SU-DHL-6 (cell line): ENCODE data around the gene NOTCH2.

ENCODE experiments used
- H2AFZ ChIP-seq: fragments of 200-600 bp; sonication (generic); 2 replicates; pipeline ENCODE4 v1.6.1; 2014; ENCODE audit warnings: low read depth, mild to moderate bottlenecking, moderate library complexity, mixed read lengths, antibody characterized with exemption, low read length; ENCODE audit not compliant: severe bottlenecking
- H3F3A ChIP-seq: fragments of 200-600 bp; shearing (Covaris generic); 2 replicates; pipeline ENCODE4 v1.6.0; 2016; ENCODE audit warnings: antibody characterized with exemption, mild to moderate bottlenecking; ENCODE audit not compliant: insufficient read depth
- H3K27ac ChIP-seq: fragments of 200-600 bp; sonication (generic); 2 replicates; pipeline ENCODE4 v1.5.1; 2016; ENCODE audit warnings: low read depth, mild to moderate bottlenecking, low read length, moderate library complexity, mixed read lengths
- H3K27me3 ChIP-seq: fragments of 200-600 bp; sonication (generic), shearing (Covaris generic); 2 replicates; pipeline ENCODE4 v1.6.0; 2014; ENCODE audit warnings: mild to moderate bottlenecking, low read length
- H3K36me3 ChIP-seq: fragments of 200-600 bp; sonication (generic); 2 replicates; pipeline ENCODE4 v1.6.1; 2014; ENCODE audit warnings: mild to moderate bottlenecking, low read length, mixed read lengths
- H3K4me2 ChIP-seq: fragments of 300-600, 200-600 bp; shearing (Covaris generic), sonication (generic); 2 replicates; pipeline ENCODE4 v1.6.0; 2014; ENCODE audit warnings: low read length, low read depth, mild to moderate bottlenecking; ENCODE audit not compliant: poor library complexity, severe bottlenecking
- H3K4me3 ChIP-seq: fragments of 200-600 bp; sonication (generic); 2 replicates; pipeline ENCODE4 v1.5.1; 2014; ENCODE audit warnings: antibody characterized with exemption, low read length, mild to moderate bottlenecking, mixed read lengths; ENCODE audit not compliant: insufficient read depth, poor library complexity, severe bottlenecking
- H3K79me2 ChIP-seq: fragments of 200-600 bp; sonication (generic); 2 replicates; pipeline ENCODE4 v1.6.1; 2014; ENCODE audit warnings: mild to moderate bottlenecking, low read length, moderate library complexity; ENCODE audit not compliant: insufficient read depth
- H3K9ac ChIP-seq: fragments of 200-600 bp; sonication (generic); 2 replicates; pipeline ENCODE4 v1.7.0; 2014; ENCODE audit warnings: mild to moderate bottlenecking, low read length
- H3K9me2 ChIP-seq: fragments of 200-600 bp; sonication (generic); replicated peaks from 2 replicates; pipeline ENCODE4 v1.6.1; 2014; ENCODE audit warnings: low read length; ENCODE audit not compliant: insufficient read depth
- H3K9me3 ChIP-seq: fragments of 200-600 bp; sonication (generic); 2 replicates; pipeline ENCODE4 v1.6.1; 2014; ENCODE audit warnings: low read length, mixed read lengths; ENCODE audit not compliant: insufficient read depth
- H4K20me1 ChIP-seq: fragments of 200-600 bp; sonication (generic); 2 replicates; pipeline ENCODE4 v1.6.1; 2014; ENCODE audit warnings: low read depth, mild to moderate bottlenecking, antibody characterized with exemption, low read length, moderate library complexity, mixed read lengths
- CTCF ChIP-seq: fragments of 200-600 bp; sonication (generic); IDR thresholded peaks from one replicate; pipeline ENCODE4 v1.5.1; 2017; ENCODE audit warnings: antibody characterized with exemption, mild to moderate bottlenecking, low read length, moderate library complexity; ENCODE audit not compliant: insufficient read depth, poor library complexity, severe bottlenecking
- EZH2phosphoT487 ChIP-seq: fragments of 200-600 bp; sonication (generic), shearing (Covaris generic); conservative IDR thresholded peaks from 2 replicates; pipeline ENCODE4 v1.6.1; 2018; ENCODE audit warnings: mild to moderate bottlenecking, antibody characterized with exemption, low read length, moderate library complexity, mixed read lengths

NOTCH2 gene

GRCh38 chr1:119865627-119866026 is 203.8 kb downstream of the NOTCH2 start:
- TF ChIP-seq CTCF, result no peak
- TF ChIP-seq EZH2phosphoT487, result no peak
- no peak overlapping the region for H3K9ac ChIP-seq
- no peaks in the 10 kb centered on the region for H3K36me3 ChIP-seq
- no peaks in the 10 kb centered on the region for H3K79me2 ChIP-seq
- H4K20me1 ChIP-seq, result no peaks in the 10 kb centered on the region
- H3K9me2 ChIP-seq, result no peaks in the 10 kb centered on the region
- no peak overlapping the region for H2AFZ ChIP-seq
- H3K4me2 ChIP-seq, result no peak overlapping the region
- H3F3A ChIP-seq, result no peaks in the 10 kb centered on the region
- no peaks in the 10 kb centered on the region for H3K9me3 ChIP-seq
- H3K27me3 ChIP-seq, result no peaks in the 10 kb centered on the region
- no peak overlapping the region for H3K27ac ChIP-seq
- no peak overlapping the region for H3K4me3 ChIP-seq

- H3F3A ChIP-seq, result no peaks in the 10 kb centered on the region
- no peaks in the 10 kb centered on the region for H3K79me2 ChIP-seq
- no peak overlapping the region for H3K4me2 ChIP-seq
- no peak overlapping the region for H3K27ac ChIP-seq
- no peak overlapping the region for H3K9ac ChIP-seq
- no peaks in the 10 kb centered on the region for H4K20me1 ChIP-seq
- no peaks in the 10 kb centered on the region for H3K9me3 ChIP-seq
- H2AFZ ChIP-seq, result no peak overlapping the region
- TF ChIP-seq CTCF (no peak), EZH2phosphoT487 (no peak)
- H3K9me2 ChIP-seq, result no peaks in the 10 kb centered on the region
- no peaks in the 10 kb centered on the region for H3K27me3 ChIP-seq
- no peak overlapping the region for H3K4me3 ChIP-seq
- H3K36me3 ChIP-seq, result no peaks in the 10 kb centered on the region
Observed at GRCh38 chr1:119862276-119862675, 207.2 kb downstream of the NOTCH2 start.
